8988T (cell line): Measurements from ENCODE around the gene MED12L.

Experiments used
- DNase-seq: peaks from one replicate; pipeline ENCODE4 v3.0.0; 2011

MED12L gene

DNA sequence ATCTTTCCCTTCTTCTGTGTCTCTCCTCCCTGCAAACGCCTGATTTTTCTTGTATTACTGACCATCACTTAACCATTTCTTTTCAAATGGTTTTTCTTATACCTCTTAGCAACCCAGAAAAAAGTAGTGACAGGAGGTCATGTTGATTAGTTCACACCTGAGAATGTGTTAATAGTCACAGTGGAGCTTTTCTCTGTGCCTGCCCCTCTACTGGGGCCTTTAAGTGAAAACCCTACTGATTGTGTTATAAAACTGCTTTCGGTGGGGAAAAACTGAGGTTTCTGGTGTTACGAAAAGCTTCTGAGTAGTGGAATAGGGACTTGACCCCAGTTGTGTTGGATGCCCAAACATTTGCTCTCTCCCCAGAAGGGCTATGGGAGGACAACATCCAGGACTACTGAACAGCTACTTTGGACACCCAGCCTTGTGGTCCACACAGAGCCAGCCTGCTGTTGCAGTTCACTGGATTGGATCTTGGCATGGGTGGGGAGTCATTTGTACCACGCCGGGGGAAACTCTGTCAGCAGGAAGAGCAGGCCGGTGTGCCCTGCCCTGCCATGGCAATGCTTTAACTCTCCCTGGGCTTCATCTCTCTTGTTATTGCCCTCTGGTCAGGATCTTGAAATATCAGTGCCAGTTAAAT is 220.8 kb downstream of the MED12L start:
- no peak for DNase-seq

DNA sequence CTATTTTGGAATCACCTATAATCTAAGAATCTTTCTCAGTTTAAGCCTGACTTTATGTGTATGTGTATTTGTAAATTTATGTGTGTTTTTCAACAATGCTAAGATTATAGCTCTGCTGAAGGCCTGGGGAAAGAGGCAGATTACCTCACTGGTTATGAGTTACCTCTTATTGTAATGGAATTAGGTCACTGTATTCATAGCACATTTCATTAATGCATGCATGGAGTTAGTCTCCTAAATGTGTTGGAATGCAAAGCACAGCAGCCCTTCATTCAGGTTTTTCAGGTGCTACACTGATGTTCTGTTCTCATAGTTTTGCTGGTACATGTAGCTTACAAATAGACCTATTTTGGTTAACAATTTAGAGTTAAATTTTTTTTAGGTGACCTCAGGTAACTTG is 221.7 kb downstream of the MED12L start:
- DNase-seq = no peak

DNA sequence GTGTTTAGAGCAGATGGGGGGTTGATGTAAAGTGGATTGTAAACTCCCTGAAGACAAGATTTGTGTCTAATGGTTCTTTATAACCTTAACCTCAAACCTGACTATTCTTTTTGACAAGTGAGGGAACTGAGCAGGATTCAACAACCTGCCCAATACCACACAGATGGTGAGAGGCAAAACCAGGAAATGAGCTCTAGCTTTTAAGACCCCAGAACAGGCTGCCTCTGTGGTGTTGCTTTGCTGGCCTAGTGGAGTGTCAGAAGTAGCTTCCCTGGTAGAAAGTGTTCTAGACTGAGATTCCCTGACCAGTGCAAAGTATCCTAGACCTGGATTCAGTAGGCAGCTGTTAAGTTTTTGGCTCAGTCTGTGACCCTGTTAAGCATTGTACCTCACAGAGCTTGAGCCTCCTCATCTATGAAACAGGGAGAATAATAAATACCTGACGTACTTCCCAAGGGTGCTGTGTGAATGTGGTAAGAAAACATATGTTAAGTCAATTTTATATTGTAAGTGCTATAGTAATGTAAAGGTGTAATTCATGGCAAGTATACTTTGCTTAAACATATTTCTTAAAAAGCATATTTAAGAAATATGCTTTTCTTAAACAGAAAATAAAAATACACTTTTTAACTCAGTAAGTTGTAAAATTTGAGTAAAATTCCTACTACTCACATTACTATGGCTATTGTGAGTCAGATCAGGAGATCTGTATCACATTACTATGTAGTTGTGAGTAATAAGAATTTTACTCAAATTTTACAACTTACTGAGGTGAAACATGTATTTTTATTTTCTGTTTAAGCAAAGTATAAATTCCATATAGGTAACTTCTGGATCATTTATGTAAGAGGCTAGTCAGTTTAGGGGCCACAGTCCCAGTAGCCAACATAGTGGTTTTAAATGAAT is 222.4 kb downstream of the MED12L start:
- DNase-seq = no peak

DNA sequence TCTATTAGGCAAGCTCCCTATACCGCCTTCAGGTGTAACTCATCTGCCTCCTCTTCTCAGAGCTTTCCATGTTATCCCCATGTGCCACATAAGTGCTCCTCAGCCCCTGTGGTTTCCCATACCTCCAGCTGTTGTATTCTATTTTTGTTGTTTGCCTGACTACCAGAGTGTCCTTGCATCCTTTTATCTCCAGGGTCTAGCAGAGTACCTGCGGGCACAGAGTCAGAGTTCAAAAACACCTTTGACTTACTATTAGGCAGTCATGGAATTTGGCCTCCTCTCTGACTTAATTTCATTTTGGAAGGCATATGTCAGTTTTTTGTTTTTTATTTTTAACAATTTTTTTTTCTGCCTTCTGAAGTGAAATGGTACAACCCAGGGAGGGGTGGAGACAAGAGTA is 224.1 kb downstream of the MED12L start:
- DNase-seq = no peak

DNA sequence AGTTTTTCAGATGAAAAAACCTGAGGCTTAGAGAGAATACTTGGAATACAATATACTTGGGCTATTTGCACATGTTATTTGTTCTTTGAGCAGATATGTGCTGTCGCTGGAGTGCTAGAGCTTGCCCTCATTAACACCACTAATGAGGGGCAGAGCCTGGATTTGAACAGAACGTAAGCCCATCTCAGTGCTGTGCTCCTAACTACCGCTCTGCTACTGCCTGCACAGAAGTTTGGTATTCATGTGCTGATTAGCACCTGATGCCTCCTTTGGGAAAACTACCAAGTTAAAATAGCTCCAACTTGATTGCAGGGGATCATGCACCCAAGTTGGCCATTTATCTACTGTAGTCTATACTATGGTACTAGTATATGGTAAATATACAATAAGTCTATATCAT is 227.5 kb downstream of the MED12L start:
- no peak for DNase-seq

DNA sequence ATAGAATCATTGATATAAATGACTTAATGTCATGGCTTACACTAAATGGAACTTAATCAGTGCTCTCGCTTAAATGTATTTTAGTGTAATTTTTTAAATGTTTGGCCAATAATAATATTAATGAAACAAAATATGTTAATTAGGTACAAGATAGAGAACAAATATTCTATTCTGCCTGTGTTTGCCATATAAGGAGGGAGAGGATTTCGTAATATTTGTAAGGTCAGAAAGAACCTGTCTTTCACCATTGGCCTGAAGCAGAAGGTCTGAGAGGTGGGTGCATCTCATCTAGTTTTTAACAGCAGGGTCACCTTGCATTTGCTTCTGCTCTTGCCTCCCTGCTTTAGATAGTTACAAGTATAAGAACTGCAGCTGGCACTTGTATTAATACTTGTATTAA is 228.7 kb downstream of the MED12L start:
- no peak for DNase-seq

DNA sequence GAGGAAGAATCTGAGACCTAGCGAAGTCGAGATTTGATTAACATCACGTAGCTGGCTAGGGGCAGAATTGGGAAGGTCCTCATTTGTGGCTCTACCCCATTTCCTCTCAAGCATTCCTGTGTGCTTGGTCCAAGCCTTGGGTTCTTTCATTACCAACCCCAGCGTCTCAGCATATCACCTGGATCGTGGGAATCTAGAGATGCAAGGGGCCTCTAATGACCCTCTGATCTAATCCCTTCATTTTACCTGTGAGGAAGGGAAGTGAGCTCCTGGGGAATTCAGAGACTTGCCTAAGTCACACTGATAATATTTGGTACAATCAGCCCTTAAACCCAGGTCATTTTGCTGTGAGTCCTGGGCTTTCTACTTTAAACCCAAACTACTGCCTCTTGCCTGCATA is 229.1 kb downstream of the MED12L start:
- DNase-seq = no peak

DNA sequence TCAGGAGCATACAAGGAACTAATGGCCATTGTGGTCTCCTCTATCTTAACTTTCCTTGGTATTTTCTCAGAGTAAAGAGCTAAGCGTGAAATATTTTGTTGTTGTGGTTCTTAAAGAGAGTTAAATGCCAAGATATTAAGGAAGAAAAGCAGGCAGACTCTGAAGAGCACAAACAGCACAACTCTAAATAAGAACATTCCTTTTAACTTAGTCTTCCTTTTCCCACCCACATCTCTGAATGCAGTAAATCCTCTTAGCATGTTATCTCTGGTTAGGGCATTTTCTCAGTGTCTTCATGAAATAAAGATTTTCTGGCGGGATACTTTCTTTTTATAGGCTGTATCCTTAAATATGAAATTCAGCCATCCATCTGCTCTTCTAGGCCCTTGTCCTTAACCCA is 229.7 kb downstream of the MED12L start:
- no peak for DNase-seq

DNA sequence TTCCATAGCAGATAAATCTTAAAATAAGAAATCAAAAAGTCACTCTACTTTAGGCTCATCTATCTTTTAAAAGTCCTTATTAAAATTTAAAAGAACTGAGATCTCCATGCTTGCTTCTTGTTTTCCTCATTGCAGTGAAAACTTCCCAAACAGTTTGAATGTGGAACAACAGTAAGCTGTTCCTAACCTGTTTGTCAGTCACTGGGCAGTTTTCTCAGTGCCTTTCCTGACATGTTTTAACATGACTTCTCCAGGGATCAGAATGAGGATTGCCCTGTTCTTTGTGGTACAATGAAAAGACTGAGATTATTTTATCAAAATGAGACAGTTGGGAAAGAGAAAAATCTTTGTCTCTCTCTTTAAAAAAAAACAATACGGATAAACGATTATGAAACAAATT is 230.4 kb downstream of the MED12L start:
- no peak for DNase-seq

DNA sequence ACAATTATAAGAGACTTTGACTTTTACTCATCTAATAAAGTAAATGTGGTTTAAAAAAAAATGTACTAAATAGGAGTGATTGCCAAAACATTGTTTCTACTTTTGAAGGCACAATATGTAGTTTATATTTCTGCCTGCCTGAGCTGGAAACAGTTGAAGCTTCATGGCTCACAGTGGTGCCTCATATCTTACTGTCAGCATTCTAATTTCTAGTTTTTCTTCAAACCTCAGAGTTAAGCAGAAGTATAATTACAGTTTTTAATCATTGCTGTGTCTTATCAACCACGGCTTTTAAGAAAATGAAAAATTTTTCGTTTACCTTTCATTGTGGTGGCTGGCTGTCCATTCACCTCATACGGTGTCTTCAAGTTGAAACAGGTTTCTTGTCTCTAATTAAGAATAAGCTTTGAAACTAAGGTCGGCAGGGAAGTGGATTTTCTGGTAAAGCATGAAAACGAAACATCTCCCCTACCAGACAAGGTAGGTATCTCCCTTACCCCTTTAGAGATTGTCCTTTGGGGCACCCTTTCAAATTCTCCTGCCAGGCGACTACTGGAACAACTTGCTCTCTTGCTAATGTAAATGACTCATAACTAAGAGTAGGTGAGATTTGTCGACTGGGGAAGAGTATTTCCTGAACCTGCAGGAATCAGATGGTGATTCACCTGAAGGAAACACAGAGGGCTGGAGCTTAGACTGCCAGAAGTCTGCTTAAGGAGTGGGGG is 231.0 kb downstream of the MED12L start, which contains the start of gene GPR87:
Gene GPR87 (minus strand): TSS at position 554 of the 725 bp plus-strand sequence. CDS start 16,720 bp downstream, outside the sequence.
- peak; percentile 35 for DNase-seq

DNA sequence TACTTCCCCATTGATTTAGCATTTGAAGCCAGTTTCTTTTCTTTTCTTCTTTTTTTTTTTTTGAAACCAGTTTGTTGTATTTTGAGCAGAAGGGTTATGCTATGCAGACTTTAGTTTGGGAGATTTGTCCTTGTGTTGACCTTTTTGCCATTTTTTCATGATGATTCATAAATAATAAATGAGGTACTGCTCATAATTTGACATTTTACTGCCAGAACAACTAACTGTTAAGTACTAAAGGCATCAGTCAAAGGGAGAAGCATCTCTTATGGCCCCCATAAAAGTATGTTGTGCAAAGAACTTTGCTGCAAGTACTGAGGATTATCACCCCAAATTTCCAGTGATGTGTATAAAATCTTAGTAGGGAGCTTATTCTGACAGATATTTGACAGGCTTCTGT is 232.8 kb downstream of the MED12L start:
- DNase-seq = no peak

DNA sequence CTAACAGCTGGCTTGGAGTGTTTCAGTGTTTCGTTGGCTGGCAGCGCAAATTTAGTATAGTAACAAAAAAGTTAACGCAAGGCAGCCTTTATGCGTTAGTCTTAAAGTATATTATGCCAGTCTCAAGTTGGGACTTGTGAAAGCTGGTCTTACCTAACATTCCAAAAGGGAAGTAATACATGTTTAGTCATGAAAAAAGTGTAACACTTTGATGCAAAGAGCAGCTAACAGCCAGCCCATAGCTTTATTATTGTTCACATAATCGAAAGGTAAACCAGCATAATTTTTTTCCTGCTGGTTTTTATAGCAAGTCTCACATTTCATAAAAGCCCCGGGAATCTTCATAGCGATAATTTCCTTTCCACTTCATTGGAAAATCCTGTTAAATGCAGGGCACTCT is 233.5 kb downstream of the MED12L start:
- DNase-seq = no peak

DNA sequence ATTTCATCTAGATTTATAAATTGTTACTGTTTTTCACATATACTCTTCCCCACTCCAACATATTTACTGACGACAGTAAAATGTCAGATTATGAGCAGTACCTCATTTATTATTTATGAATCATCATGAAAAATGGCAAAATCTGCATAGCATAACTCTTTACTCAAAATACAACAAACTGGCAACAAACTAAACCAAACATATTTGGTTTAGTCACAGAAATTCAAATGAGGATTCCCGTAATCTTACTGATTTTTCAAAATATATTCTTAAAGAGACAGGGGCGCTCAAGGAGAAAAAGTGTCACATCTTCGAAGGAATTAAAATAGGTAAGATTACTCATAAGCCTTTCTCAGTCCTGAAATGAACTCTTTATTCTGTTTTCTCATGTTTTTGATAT is 234.2 kb downstream of the MED12L start:
- no peak for DNase-seq

DNA sequence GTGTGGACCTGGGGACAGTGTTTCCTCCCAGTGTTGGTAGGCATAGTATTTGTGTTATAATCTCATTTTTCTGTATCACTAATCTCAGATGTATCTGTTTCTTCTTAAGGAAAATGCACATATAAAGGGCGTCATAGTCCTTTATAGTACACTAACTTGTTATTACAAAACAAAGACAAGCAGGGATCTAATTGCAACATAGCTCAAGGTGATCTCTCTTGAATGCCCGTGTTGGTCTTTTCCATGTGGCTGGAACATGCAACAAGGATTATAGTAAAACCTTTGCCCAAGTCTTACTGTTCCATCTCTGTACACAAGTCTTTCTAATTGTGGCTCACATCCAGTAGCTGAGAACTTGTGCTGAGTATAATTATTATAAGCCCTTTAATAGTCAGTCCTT is 234.7 kb downstream of the MED12L start:
- no peak for DNase-seq

DNA sequence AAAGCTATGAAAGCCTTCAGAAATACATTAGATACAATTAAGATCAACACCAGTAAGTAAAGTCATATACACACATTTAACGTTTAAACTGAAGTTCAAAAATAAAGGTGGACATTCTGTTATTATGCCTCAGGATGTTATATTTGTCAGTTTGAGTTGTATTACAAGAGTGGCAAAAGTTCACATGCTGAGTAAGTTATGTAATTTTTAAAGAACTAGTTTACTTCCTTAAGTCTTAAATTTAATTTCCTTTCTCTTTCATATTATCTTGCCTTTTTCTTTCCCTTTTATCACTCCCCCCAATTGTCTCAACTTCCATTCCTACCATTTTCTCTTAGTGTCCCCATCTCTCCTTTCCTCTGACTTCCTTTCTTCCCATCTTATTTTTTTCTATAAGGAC is 236.1 kb downstream of the MED12L start:
- DNase-seq = no peak

DNA sequence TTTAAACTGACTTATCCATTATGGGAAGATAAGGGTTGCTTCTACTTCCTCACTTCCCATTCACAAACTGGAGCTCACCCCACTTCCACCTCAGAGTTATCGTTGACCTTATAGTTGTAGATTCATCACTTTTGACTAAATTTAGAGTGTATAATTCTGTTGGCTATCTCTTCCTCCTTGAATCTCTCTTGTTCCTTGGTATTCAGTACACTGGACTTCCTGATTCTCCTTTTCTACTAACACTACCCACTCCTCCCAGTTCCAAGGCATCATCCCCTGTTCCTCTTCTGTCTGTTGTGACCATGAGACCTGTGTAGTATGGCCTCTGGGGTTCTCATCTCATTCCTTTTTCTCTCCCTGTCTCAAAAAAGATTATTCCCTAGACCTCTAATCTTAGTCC is 237.0 kb downstream of the MED12L start:
- no peak for DNase-seq

DNA sequence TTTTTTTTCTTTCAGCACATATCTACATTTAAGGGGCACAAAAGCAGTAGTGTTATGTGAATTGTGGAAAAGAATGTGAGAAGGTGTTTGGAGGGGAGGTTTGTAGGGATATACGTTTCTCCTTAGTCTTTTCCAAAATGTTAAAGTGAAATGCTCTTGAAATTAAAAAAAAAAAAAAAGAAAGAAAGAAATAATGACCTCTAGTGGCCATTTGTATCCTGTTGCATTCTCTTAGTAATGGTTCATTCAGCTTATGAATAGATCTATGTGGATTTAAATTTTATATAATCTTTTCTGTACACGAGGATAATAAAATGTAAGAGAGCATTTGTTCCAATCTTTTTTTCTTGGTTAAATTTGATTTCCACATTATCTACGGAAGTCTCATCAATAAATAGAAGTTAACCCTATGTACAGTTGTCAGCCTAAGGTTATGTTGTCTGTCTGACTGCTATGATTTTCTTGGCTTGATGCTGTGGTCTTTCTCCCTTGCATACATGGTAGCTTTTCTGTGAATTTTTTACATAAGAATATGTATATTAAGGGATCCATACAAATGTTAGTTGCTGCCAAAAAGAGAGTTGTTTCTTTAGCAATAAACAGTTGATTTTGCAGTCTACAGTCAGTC is 242.2 kb downstream of the MED12L start:
- no peak for DNase-seq

DNA sequence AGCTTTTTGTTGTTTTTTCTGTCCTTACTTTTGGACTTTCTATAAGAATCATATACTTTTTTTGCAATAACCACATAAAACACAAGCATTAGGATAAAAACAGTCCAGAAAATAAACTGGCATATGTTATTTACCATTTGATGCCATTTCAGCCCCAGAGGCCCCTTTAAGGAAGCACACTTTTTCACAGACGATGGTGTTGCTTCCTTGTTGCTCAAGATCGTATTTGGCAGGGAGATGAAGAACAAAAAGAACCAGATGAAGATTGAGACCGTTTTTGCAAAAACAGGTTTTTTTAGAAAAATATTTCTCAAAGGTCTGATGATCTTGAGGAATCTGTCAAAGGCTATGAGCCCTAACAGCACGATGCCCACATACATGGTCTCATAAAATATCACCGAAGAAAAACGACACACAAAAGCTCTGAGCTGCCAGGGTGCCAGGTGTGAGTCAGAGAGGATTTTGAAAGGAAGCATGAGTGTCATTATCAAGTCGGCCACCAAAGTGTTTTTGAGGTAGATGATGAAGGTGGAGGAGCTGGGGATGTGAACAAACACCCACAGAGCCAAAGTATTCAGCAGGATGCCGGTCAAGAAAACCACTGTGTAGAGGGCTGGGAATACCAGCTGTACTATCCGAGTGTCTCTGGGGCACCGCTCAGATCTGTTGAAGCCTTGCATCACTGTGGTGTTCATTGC is 243.0 kb downstream of the MED12L start:
- DNase-seq = no peak

DNA sequence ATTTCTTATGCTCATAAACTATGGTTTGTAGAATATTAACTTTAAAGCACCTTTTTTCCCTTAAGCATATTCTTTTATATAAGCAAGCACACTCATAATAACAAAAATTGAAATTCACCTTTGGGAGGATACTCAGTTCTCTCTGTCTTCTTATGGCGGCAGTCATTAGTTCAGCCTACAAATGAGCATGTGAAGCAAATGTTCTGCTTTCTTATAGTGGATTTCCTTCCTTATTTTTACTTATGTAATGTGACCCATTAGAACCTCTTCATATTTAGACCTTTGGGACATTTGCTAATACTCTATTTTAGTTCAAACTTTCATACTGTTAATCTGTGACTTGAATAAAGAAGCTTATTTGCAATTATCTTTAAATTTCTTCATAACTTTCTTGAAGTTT is 243.9 kb downstream of the MED12L start, which contains the start of gene P2RY13:
Gene P2RY13 (minus strand): TSS at position 187 of the 400 bp plus-strand sequence. CDS start 21 bp downstream, at position 166.
- DNase-seq = no peak

DNA sequence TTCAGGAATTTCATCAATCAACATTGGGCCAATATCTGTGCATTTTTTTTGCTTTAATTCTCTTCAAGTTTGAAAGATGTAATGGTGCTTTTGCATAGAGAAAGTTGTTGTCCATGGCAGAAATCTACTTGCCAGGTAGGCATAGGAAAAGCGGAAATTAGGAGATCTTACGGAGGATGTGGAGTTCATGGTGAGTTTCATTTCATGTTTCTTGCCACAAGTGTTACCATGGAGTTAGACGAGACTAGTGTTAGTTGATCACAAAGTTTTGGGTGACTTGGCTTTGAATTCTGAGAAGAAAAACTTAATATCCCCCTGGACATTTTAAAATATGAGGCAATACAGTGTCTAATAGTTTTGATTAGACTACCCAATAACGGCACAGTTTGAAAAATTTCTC is 244.9 kb downstream of the MED12L start:
- no peak for DNase-seq

DNA sequence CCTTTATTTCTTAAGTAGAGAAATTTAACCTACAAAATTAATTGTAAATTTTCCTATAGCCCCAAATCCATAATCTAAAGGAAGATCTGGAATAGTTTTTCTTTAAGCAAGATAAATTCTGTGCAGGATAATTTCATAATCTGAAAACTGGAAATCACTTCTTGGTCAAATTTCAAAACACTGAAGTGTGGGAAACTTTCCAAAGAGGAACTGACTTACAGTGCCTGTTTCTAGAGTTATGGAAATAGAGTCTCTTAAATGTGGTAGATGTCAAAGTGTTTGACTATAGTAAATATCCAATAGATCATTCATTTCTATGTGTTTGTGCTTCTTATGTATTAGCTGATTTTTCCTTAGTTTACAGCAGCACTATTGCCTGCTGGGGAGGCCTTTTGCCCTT is 245.4 kb downstream of the MED12L start:
- DNase-seq = no peak

DNA sequence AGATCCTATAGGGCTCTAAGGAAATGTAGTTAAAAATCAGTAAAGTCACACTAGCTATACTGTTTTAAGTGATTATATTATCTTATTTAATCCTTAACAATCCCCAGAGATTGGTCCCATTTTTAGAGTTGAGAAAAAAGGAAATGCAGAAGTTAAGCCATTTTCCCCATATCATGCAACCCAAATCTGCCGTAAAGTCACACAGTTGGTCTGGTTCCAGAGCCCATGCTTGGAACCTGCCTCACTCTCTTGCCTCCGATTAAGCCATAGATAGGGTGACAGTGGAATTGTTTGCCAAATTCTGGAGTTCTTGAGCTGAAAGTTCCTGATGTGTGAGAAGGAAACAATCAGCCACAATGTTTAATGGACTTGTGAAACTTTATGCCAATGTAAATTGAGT is 246.2 kb downstream of the MED12L start:
- no peak for DNase-seq

DNA sequence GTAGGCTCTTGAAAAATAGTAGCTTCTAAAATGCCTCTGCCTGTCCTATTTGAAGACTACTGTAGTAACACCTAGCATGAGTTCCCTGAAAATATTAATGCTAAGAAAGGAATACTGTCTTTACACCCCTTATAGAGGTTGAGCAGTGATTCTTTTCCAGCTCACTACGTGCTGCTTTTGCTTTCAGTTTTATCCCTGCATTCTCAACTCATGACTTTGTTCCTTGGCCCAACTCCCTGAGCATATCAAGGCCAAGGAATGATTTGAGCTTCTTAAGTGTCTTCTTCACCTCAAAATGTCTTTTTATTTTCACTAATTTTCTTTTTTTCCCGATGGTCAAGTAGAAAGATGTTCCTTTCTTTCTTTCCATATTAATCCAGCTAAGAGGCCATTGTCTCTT is 260.4 kb downstream of the MED12L start:
- DNase-seq = no peak
